Measurements from ENCODE around the gene CTIF. TPM values are rescaled to one million over a fixed set of nuclear protein-coding genes. Genes with fewer than 3 reads are reported as not detected.
A peak's percentile ranks its signal among the peaks of the same experiment; 100 is the strongest.
"Not testable (repeated sequence)": the region's sequence is repeated elsewhere in the genome, so short reads cannot be mapped to it uniquely, and the experiment has no call there.

The CTIF gene
- total RNA-seq, 2 experiments from 2014 or later = 0.06 to 0.38 TPM

DNA sequence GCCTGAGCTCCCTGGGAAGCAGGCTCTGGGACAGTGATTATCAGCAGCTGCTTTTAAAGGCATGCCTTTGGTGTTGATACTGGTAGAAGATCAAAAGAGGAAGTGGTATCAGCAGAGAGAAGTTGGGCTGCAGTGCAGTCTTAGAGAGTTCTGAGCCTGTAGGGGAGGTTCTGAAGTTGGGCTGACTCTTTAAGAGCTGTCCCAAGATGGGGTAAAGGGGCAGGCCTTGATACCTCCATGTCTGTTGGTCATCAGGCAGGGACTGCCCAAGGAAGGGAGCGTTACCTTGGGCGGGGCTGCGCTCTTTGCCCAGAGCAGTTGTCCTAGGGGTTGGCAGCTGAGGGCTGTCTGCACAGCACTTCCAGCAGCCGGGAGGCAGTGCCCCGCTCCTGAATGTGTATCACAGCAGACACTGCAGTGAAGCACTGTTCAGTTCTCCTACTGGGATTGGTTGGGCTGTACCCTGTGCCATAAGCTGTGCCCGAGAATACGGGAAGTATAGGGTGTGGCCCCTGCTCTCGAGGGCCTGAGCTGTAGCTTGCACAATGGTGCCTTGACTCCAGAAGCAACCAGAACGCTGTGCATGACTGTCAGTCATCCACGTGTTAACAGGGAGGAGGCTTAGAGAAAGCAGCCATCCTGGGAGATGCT, 177.0 kb downstream of the CTIF start:
- Histone ChIP-seq H3K36me3 (ENCODE audit: insufficient read depth, low read length) (no peaks in the 10 kb centered on the region), H2AFZ (ENCODE audit: low read length) (no peak overlapping the region), H3K4me3 (ENCODE audit: low read depth, low read length, poor library complexity, severe bottlenecking) (no peak overlapping the region), H4K20me1 (ENCODE audit: insufficient read depth, low read length) (no peaks in the 10 kb centered on the region), H3K9me3 (ENCODE audit: low read length) (no peaks in the 10 kb centered on the region), H3K79me2 (ENCODE audit: insufficient read depth, low read depth, low read length) (no peaks in the 10 kb centered on the region), H3K27ac (ENCODE audit: low read depth, low read length, poor library complexity, severe bottlenecking) (no peak overlapping the region), H3K4me2 (ENCODE audit: low read length) (no peak overlapping the region), H3K4me1 (ENCODE audit: insufficient read depth, low read length, poor library complexity, severe bottlenecking) (peaks cover 6% of the 10 kb centered on the region), H3K9me2 (ENCODE audit: insufficient read depth, low read length) (no peaks in the 10 kb centered on the region)
- no TSS peak for BruUV-seq (replicated peaks)
- TF ChIP-seq, protein P1, sequence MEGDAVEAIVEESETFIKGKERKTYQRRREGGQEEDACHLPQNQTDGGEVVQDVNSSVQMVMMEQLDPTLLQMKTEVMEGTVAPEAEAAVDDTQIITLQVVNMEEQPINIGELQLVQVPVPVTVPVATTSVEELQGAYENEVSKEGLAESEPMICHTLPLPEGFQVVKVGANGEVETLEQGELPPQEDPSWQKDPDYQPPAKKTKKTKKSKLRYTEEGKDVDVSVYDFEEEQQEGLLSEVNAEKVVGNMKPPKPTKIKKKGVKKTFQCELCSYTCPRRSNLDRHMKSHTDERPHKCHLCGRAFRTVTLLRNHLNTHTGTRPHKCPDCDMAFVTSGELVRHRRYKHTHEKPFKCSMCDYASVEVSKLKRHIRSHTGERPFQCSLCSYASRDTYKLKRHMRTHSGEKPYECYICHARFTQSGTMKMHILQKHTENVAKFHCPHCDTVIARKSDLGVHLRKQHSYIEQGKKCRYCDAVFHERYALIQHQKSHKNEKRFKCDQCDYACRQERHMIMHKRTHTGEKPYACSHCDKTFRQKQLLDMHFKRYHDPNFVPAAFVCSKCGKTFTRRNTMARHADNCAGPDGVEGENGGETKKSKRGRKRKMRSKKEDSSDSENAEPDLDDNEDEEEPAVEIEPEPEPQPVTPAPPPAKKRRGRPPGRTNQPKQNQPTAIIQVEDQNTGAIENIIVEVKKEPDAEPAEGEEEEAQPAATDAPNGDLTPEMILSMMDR (conservative IDR thresholded peaks at IDR 0.05; ENCODE audit: low read length) = no peak
- TF ChIP-seq EZH2phosphoT487 (IDR thresholded peaks at IDR 0.05; ENCODE audit: borderline replicate concordance, low read depth, low read length) = no peak
- ChIA-PET CTCF (ENCODE audit: unreplicated experiment) (no interaction called here), POLR2A (interaction anchor here (0.7 kb wide), 1 partner anchor 12 kb away, joined by 3 read pairs; no protein-coding TSS in a partner anchor)
- peak; percentile 31 for DNase-seq (ENCODE audit: low spot score)
- intact Hi-C loops (cut with micrococcal nuclease; ENCODE audit: unreplicated experiment) = no loop called here

DNA sequence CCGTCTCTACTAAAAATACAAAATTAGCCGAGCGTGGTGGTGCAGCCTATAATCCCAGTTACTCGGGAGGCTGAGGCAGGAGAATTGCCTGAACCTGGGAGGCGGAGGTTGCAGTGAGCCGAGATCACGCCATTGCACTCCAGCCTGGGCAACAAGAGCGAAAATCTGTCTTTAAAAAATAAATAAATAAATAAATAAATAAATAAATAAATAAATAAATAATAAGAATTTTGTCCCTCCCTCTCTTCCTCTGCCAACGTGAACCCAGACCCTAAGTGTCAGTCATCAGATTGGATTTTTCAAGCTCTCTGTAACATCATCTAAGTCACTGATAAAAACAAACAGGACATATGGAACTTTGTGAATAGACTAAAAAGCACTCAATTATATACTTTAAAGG, 178.4 kb downstream of the CTIF start:
- intact Hi-C loops (cut with micrococcal nuclease; ENCODE audit: unreplicated experiment); H3K9me3 ChIP-seq (ENCODE audit: low read length); POLR2A ChIA-PET; H2AFZ ChIP-seq (ENCODE audit: low read length); H4K20me1 ChIP-seq (ENCODE audit: insufficient read depth, low read length); H3K27ac ChIP-seq (ENCODE audit: low read depth, low read length, poor library complexity, severe bottlenecking); CTCF ChIA-PET (ENCODE audit: unreplicated experiment); BruUV-seq (replicated peaks); H3K4me3 ChIP-seq (ENCODE audit: low read depth, low read length, poor library complexity, severe bottlenecking); DNase-seq (ENCODE audit: low spot score); H3K9me2 ChIP-seq (ENCODE audit: insufficient read depth, low read length); H3K36me3 ChIP-seq (ENCODE audit: insufficient read depth, low read length); H3K4me1 ChIP-seq (ENCODE audit: insufficient read depth, low read length, poor library complexity, severe bottlenecking); H3K4me2 ChIP-seq (ENCODE audit: low read length); H3K79me2 ChIP-seq (ENCODE audit: insufficient read depth, low read depth, low read length): not testable (repeated sequence)

DNA sequence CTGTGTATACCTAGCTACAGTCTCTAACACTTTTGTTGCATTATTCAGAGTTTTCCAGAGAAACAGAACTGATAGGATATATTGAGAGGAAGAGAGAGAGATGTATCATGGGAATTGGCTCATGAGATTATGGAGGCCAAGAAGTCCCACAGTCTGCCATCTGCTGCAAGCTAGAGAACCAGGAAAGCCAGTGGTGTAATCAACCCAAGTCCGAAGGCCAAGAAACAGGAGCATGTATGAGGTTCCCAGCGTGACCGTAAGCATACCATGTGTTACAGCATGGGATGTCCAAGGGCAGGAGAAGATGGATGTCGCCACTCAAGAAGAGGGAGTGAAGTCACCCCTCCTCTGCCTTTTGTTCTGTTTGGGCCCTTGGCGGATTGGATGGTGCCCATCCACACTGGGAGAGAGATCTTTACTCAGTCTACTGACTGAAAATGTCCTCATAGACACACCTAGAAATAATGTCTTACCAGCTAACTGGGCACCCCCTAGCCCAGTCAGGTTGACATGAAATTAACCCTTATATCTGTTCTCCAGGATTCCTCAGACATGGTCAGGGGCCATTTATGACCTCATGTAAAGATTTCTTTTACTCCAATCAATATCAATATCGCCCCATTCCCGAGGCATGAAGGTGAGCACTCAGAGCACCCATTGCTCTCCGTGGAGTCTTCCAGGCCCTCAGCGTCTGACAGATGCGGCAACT, 179.6 kb downstream of the CTIF start:
- Histone ChIP-seq H3K4me1 (ENCODE audit: insufficient read depth, low read length, poor library complexity, severe bottlenecking) (peaks cover 6% of the 10 kb centered on the region), H3K36me3 (ENCODE audit: insufficient read depth, low read length) (no peaks in the 10 kb centered on the region), H3K9me2 (ENCODE audit: insufficient read depth, low read length) (no peaks in the 10 kb centered on the region), H3K4me2 (ENCODE audit: low read length) (no peak overlapping the region), H4K20me1 (ENCODE audit: insufficient read depth, low read length) (no peaks in the 10 kb centered on the region), H3K79me2 (ENCODE audit: insufficient read depth, low read depth, low read length) (no peaks in the 10 kb centered on the region), H3K9me3 (ENCODE audit: low read length) (no peaks in the 10 kb centered on the region), H2AFZ (ENCODE audit: low read length) (no peak overlapping the region), H3K27ac (ENCODE audit: low read depth, low read length, poor library complexity, severe bottlenecking) (no peak overlapping the region), H3K4me3 (ENCODE audit: low read depth, low read length, poor library complexity, severe bottlenecking) (no peak overlapping the region)
- BruUV-seq (replicated peaks) = no TSS peak
- ChIA-PET CTCF (ENCODE audit: unreplicated experiment) (no interaction called here), POLR2A (no interaction called here)
- no peak for DNase-seq (ENCODE audit: low spot score)
- intact Hi-C loops (cut with micrococcal nuclease; ENCODE audit: unreplicated experiment) = no loop called here
- no peak for TF ChIP-seq EZH2phosphoT487 (IDR thresholded peaks at IDR 0.05; ENCODE audit: borderline replicate concordance, low read depth, low read length)

Data from OCI-LY7 (cell line).